ENCODE data around the gene ZNF331.
"Not testable (repeated sequence)": the region's sequence is repeated elsewhere in the genome, so short reads cannot be mapped to it uniquely, and the experiment has no call there.

ZNF331 gene

DNA sequence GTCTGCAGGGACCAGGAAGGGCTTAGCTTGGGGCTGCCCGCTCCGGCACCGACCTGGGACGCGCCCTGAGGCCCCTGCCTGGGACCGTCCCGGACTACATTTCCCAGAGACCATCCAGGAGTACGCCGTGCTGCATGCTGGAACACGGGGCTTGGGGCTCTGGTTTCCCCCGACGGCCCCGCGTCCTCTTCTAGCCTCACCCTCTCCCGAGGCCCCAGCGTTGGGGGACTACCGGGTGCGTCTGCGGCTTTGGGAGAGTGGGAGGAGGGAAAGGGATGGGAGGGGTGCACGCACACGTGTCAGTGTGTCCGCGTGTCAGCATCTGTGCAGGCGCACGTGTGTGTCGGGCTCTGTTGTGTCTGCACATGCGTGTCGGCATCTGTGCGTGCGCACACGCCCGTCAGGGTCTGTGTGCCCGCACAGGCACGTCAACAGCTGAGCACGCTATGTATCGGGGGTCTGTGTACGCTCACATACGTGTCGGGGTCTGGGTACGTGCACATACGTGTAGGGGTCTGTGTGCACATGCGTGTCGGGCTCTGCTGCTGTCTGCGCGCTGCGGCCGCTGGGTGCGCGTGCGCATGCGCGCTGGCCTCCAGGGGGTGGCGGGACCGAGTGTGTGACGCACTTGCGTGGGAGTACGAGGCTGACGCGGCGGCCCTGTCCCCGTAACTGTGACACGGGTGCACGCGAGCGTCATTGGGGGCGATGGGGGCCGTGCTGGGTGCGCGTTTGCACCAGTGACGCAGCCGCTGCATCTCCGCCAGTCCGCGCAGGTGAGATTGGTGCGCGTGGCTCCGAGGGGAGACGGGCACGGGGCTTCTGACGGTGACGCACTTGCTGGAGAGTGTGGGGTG, at the start of gene ZNF331:
ZNF331 (plus strand) TSS at position 625 of the 857 bp plus-strand sequence. CDS start 31,232 bp downstream, outside the sequence.
- DNase-seq (ENCODE audit: low read depth, low spot score): no peak

DNA sequence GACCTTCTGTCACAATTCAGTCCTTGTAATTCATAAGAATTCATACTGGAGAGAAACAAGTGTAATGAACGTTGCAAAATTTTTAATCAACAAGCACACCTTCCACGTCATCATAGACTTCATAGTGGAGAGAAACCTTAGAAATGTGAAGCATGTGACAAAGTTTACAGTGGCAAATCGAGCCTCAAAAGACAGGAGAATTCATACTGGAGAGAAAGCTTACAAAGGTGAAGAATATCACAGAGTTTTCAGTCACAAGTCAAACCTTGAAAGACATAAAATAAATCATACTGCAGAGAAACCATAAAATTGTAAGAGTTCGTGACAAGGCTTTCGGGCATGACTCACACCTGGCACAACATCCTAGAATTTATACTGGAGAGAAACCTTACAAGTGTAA, 45.8 kb upstream of the ZNF331 start:
- no peak for DNase-seq (ENCODE audit: low read depth, low spot score)

DNA sequence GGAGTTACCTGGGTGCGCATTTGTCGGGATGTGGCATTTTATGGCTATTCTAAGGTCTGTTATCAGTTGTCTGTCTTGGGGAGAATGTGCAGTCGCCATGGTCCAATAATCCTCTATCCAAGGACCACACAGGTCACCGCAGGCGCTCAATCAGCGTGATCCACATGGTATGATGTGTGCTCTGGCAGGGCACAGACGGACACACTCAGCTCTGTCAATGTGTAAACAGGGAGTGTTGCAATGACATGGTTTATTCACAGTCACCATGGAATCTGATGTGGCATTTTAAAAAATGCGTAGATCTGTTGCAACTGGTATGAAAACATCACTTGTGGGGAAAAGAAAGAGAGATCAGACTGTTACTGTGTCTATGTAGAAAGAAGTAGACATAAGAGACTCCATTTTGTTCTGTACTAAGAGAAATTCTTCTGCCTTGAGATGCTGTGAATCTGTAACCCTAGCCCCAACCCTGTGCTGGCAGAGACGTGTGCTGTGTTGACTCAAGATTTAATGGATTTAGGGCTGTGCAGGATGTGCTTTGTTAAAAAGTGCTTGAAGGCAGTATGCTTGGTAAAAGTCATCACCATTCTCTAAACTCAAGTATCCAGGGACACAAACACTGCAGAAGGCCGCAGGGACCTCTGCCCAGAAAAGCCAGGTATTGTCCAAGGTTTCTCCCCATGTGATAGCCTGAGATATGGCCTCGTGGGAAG, 40.5 kb upstream of the ZNF331 start:
- not testable (repeated sequence) for DNase-seq (ENCODE audit: low read depth, low spot score)

DNA sequence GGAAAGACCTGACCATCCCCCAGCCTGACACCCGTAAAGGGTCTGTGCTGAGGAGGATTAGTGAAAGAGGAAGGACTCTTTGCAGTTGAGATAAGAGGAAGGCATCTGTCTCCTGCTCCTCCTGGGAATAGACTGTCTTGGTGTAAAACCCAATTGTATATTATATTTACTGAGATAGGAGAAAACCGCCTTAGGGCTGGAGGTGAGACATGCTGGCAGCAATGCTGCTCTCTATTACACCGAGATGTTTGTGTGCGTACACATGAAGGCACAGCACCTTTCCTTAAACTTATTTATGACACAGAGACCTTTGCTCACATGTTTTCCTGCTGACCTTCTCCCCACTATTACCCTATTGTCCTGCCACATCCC, 39.9 kb upstream of the ZNF331 start:
- DNase-seq (ENCODE audit: low read depth, low spot score): not testable (repeated sequence)

DNA sequence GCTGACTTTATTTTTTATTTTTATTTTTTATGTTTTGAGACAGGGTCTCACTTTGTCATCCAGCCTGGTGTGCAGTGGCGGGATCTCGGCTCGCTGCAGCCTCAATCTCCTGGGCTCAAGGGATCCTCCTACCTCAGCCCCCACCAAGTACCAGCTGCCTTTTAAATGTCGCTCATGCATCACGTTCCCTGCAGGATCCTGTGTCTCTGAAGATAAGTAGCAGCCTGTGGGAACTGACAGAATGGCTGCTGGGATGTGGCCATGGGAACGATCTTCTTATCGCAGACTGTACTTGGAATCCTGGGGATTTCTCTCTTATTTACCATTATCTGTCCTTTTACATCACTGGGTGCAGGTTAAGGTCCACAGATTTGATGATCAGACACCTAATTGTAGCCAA, 34.8 kb upstream of the ZNF331 start:
- not testable (repeated sequence) for DNase-seq (ENCODE audit: low read depth, low spot score)

DNA sequence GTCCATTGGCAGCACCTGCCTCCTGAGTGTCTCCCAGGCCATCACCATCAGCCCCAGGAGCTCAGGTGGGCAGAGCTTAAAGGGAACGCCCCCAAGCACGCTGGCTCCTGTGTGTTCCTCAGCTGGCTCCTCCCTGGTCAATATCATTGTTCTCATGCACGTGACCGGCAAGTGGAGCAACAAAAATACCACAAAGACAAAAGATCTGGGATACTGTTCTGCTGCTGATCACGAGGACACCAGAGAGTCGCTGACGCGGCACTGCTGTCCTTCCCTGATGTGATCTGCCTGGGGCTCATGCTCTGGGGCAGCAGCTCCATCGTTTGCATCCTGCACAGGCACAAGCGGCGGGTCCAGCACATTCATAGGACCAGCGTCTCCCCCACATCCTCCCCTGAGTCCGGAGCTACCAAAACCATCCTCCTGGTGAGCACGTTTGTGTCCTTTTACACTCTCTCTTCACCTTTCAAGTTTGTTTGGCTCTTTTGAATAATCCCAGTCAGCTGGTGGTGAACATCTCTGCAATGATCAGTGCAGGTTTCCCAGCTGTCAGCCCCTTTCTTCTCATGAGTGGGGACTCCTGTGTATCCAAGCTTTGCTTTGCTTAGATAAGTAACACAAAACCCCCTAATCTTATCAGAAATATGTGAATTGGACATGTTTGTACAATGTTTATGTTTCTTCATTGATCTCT, 34.1 kb upstream of the ZNF331 start:
- DNase-seq (ENCODE audit: low read depth, low spot score): not testable (repeated sequence)

DNA sequence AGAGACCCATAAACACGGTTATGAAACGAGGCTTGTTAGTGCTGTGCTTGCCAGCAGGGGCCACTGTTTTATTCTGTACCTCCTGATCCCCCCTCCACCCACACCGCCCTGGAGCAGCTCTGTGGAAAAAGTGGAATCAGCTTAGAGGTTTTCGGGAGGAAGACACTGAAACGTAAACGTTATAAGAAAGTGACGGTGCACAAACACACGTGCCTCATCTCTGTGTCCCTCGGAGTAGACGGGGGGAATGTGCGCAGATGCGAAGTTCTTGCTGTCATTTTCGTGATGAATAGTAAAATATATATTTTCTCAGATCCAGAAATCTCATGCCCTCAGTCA, 33.6 kb upstream of the ZNF331 start:
- not testable (repeated sequence) for DNase-seq (ENCODE audit: low read depth, low spot score)

DNA sequence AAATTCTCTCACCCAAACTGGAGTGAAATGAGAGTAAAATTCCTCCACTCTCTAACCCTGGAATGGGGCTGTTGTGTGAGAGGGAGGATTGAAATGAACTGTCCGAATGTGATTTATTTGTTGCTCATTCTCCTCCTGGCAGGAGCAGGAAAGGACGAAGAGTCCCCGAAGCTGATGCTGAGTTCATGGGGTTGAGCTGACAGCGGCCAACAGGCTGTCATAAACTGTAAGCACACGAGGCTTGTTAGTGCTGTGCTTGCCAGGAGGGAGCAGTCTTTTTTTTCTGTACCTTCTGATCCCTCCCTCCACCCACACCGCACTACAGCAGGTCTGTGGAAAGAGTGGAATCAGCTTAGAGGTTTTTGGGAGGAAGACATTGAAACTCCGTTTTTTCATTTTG, 33.1 kb upstream of the ZNF331 start:
- DNase-seq (ENCODE audit: low read depth, low spot score): no peak

DNA sequence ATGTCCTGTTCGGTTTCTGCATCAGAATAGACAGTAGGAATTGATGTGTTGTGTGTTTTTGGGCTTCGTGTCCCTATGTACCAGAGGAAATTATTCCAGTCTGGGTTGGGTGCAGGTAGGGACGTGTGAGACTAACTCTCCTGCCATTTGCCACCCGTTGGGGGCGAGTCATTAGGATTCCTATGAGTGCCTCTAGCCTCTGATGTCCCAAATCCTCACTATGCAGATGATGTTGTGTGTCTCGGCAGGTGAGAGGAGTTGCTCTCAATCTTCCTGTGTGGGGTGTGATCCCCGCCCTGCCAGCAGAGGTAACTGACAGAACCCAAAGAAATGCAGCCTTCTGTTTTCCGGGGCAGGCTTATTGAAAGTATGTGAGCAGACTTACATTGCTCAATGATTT, 31.2 kb upstream of the ZNF331 start:
- DNase-seq (ENCODE audit: low read depth, low spot score): no peak

DNA sequence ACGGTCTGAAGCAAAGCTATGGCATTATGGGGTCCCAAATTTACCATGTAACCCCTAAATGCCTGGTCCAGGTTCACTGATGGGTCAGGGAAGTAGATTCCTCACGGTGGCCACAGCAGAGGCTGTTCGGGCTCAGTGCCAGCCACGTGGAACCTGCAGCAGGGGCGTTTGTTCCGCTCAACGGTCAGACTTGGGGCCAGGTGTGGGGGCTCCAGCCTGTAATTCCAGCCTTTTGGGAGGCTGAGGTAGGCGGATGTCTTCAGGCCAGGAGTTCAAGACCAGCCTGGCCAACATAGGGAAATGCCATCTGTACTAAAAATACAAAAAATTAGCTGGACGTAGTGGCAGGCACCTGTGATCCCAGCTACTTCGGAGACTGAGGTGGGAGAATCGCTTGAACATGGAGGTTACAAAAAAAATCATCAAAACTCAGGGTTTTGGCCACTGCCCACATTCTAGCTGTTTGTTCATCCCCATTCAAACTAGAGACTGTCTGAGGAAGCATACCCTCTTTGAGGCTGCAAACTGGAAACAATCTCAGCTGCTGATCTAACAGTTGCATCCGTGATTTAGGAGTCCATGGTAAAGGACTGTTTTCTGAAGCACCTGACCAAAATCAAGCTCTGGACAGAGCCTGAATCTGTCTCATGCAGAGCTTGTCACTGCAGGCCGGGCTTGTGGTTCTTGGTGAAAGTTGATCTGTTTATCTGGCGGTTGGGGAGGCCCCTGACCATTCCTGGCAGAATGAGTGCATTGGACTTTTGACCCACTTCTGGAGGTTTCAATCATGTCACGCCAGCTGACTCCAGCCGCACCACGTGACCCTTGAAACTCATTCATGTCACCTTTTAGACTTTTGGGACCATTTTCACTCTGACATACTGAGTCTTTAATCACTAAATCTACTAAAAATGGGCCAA, 30.2 kb upstream of the ZNF331 start:
- no peak for DNase-seq (ENCODE audit: low read depth, low spot score)

DNA sequence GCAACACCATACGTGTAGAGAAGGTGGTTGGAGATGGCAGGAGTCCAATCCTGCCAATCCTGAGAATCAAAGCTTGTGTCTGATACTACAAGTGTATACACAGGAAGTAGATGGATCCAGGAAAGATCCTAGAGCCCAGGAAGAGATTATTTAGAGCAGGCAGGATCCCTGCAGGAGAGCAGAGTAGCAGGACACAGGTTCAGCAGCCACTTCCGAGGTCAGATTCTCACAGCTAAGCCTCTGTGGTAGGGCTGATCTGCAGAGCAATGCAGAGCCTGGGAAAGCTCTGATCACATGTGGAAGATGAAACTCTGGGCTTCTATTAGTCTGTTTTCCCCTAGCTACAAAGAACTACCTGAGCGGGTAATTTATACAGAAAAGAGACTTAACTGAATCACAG, 28.5 kb upstream of the ZNF331 start:
- DNase-seq (ENCODE audit: low read depth, low spot score): no peak

DNA sequence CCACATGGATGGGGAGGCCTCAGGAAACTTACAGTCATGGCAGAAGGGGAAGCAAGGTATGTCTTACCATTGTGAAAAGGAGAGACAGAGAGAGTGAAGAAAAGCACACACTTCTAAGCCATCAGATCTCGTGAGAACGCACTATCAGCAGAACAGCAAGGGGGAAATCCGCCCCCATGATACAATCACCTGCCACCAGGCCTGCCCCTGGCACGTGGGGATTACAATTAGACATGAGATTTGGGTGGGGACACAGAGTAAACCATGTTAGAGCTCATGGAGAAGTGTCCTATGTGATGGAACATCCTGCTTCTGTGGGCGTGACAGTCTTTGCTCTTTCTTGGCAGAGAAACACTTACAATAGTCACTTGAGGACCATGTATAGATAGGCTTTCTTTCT, 28.1 kb upstream of the ZNF331 start:
- no peak for DNase-seq (ENCODE audit: low read depth, low spot score)

DNA sequence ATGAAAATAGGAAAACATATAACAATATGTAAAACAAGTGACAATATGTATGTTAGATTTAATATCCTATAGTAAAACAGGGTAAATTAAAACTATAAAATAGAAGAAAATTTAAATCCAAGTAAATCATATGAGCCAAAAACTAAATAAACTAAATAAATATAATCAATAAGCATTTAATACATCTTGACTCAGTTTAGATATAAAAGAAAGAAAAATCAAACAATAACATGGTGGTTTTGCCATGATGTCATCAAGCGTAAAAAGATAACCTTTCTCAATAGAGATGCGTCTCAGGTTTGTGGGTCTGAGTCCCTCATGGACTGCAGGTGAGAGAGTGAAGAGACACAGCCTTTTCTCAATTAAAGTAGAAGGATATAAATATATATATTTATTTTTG, 26.6 kb upstream of the ZNF331 start:
- DNase-seq (ENCODE audit: low read depth, low spot score): no peak

DNA sequence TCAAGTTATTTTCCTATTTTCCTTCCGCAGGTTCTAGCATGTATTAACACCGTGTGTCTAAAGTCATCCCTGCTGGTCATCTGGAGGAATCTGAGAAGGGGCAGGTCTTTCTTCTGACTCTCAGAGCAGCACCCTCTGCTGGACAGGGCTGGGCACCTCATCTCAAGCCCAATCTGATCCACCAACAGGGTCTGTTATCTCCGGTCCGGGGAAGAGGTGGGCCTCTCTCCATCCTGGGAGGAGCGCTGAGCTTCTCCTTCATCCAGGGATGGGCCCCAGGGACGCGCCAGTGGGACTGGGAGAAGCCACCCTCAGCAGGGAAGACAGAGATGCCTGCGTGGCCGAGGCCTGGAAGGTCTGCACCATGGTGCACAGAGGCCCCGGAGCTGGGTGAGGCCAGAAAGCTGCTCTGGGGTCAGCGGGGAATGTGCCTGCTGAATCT, 26.0 kb upstream of the ZNF331 start:
- DNase-seq (ENCODE audit: low read depth, low spot score): no peak

DNA sequence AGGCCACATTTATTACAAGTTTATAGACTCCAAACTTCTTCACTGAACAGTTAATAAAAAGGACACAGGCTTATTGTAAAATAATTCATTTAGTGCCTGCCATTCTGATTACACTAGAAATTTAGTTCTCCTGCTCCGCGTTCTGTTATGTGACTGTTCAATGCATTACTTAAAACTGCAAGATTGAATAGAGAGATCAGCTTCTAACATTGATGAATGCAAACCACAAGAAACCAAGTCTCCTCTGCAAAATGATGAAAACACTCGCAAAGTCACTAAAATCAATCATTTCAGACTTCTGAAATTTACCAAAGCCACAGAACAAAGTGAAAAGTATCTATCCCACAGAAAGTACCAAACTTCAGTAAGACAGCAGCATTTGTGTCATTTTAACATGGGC, 22.9 kb upstream of the ZNF331 start:
- not testable (repeated sequence) for DNase-seq (ENCODE audit: low read depth, low spot score)

DNA sequence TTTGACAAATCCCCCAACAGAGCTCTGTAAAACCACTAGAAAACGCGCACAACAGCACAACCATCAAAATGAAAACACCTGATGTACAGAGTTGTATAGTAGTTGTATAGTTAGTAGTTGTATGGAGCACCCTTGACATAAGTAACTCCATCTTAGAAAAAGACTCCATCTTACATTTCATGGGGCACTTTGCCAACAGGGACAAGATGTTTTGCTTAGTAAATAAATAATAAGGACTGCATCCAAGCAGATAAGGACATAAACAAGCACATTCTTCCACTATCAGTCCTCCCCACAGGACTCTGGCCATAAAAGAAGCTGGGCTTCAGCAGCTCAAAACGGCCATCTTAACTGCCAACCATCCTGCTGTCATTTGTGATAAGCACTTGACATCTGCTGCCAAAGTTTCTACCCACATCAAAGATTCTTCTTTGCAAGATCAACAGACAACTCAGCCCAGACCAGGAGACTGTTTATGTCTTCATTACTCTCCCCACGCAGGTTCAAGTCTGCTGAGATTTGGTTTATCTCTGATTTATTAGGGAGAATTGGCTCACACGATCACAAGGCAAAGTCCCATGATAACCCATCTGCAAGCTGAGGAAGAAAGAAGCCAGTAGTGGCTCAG, 20.7 kb upstream of the ZNF331 start:
- DNase-seq (ENCODE audit: low read depth, low spot score): no peak

DNA sequence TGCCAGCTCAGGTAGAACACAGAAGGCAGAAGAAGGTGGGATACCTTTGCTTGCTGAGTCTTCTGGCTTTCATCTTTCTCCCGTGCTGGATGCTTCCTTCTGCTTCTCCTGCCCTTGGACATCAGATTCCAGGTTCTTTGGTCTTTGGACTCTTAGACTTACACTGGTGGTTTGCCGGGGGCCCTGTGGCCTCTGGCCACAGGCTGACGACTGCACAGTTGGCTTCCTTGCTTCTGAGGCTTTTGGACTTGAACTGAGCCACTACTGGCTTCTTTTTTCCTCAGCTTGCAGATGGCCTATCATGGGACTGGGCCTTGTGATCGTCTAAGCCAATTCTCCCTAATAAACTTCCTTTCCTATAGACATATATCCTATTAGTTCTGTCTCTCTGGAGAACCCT, 19.8 kb upstream of the ZNF331 start:
- no peak for DNase-seq (ENCODE audit: low read depth, low spot score)

DNA sequence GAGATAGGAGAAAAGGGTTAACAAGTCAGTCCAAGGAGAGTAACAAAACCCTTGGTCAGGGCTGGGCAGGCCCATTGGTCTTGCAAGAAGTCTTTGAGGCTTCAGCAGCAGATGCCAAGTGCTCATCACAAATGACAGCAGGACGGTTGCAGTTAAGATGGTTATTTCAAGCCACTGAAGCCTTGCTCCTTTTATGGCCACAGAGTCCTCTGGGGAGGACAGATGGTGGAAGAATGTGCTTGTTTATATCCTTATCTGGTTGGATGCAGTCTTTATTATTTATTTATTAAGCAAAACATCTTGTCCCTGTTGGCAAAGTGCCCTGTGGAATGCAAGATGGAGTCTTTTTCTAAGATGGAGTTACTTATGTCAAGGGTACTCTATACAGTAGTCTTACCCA, 19.2 kb upstream of the ZNF331 start:
- no peak for DNase-seq (ENCODE audit: low read depth, low spot score)

DNA sequence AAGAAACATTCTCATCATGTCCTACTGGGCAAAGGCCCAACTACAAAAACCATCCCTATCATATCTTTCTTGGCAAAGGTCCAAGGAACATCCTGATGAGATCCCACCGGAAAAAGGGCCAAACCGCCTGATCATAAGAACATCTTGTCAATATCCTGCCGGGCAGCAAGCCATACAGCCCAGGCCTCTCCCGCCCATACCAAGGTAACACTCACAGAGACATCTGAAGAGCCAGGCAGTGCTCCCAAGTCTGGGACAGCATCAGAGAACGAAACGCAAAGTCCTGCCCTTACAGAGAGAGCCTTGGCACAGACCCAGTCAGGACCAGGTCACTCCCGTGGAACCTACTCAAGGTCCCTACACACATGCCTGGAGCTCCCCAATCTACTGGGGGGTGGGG, 18.5 kb upstream of the ZNF331 start:
- DNase-seq (ENCODE audit: low read depth, low spot score): no peak

DNA sequence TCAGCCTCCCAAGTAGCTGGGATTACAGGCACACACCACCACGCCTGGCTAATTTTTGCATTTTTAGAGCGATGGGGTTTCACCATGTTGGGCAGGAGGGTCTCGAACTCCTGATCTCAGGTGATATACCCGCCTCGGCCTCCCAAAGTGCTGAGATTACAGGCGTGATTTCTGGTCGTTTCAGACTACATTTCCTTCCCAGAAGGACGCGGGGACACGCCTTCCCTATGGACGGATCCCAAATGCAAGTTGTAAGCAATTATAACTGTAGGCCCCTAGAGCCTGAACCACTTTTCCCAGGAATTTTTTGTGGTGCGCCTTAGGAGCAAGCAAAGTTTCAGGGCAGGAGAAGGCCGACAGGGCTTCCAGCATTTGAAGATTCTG, 17.8 kb upstream of the ZNF331 start:
- no peak for DNase-seq (ENCODE audit: low read depth, low spot score)
